Sigmoid colon (tissue), 7 donors: ENCODE results near the gene PTX3. TPM values are rescaled to one million over a fixed set of nuclear protein-coding genes. Genes with fewer than 3 reads are reported as not detected.
A peak's percentile ranks its signal among the peaks of the same experiment; 100 is the strongest.

ENCODE experiments used
- DNase-seq: peaks from one replicate; pipeline ENCODE4 v3.0.0-alpha.2; 2019
- H3K27ac ChIP-seq, 4 donors: fragments of 200-600 bp; sonication (generic); one replicate each; pipeline ENCODE4 v1.5.1; 2016 to 2019; ENCODE audit warnings: mild to moderate bottlenecking in 1 of 4
- H3K27me3 ChIP-seq, 3 donors: fragments of 200-600 bp; sonication (generic); one replicate each; pipeline ENCODE4 v1.5.1; 2019; ENCODE audit warnings: mild to moderate bottlenecking in 1 of 3
- H3K36me3 ChIP-seq, 4 donors: fragments of 200-600 bp; sonication (generic); one replicate each; pipeline ENCODE4 v1.5.1; 2016 to 2019
- H3K4me1 ChIP-seq, 4 donors: fragments of 200-600 bp; sonication (generic); one replicate each; pipeline ENCODE4 v1.5.1; 2017 to 2019
- H3K4me3 ChIP-seq, 4 donors: fragments of 200-600 bp; sonication (generic); one replicate each; pipeline ENCODE4 v1.5.1; 2017 to 2019; ENCODE audit warnings: mild to moderate bottlenecking in 2 of 4, moderate library complexity in 1 of 4
- H3K9me3 ChIP-seq, 4 donors: fragments of 200-600 bp in 3 of 4; sonication (generic) in 3 of 4; one replicate each; pipeline versions ENCODE4 v1.5.1 to v1.6.1; 2013 to 2019
- CTCF ChIP-seq, 4 experiments: fragments of 450-650 bp in 3 of 4; fragments of 200-600 bp in 1 of 4; IDR thresholded peaks; one replicate each; pipeline ENCODE4 v1.5.1; 2016 to 2019; ENCODE audit warnings: antibody characterized with exemption in 4 of 4, mild to moderate bottlenecking in 3 of 4, moderate library complexity in 2 of 4
- EP300 ChIP-seq, 4 donors: sonication (generic); formaldehyde crosslinking; IDR thresholded peaks; one replicate each; pipeline ENCODE4 v1.6.1; 2017; ENCODE audit warnings: antibody characterized with exemption in 4 of 4
- POLR2A ChIP-seq, 2 donors: fragments of 450-650 bp; IDR thresholded peaks; one replicate each; pipeline ENCODE4 v1.6.1; 2016; ENCODE audit warnings: antibody characterized with exemption in 2 of 2, mild to moderate bottlenecking in 2 of 2, moderate library complexity in 2 of 2
- POLR2AphosphoS5 ChIP-seq, 4 donors: sonication (generic); formaldehyde crosslinking; IDR thresholded peaks; one replicate each; pipeline ENCODE4 v1.6.1; 2017; ENCODE audit warnings: antibody characterized with exemption in 4 of 4
- WGBS, 2 donors: extraction: QIAGEN DNeasy Blood & Tissue Kit; methylation state at CpG; one replicate each; pipeline ENCODE4 v1.1.7; 2013; 5-methylcytosine and 5-hydroxymethylcytosine counted together
- intact Hi-C: fragments of 100-400 bp; cut with DNase I; formaldehyde crosslinking; loops from one replicate; pipeline ENCODE4 v1.15.1; 2023
- polyA plus RNA-seq, 3 donors: library from polyadenylated mRNA; stranded (reverse); fragments of 200-250 nt; gene quantifications; one replicate each; pipeline ENCODE4 v1.2.3, GENCODE V29; 2013
- total RNA-seq, 4 donors: library from RNA; depleted of rRNA; stranded (reverse); fragments of >200 nt; gene quantifications; one replicate each; pipeline ENCODE4 v1.1.0, GENCODE V29; 2016
- donor health status: healthy with polysubstance abuse.
- donor health status: Bipolar disorder and iron deficiency.
- donor health status: healthy.

PTX3 gene
- total and polyA plus RNA-seq, 7 donors, result 0.69 to 34.2 (median 5.4) TPM

DNA sequence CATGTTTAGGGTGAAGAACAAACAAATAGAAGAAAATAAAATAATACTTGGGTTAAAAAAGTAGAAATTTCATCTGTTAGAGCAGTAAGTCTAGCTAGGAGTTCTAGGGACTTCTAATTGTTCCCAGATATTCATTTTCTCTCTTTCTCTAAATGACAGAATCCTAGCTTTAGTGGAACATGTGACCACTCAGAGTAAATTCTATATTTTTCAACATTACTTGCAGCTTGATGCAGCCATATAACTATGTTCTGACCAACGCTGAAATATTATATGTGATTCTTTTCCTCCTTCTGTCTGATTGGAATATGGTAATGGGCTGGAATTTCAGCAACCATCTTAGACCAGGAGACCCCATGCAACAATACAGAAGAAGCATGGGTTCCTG lies 8.1 kb downstream of the PTX3 start:
- TF ChIP-seq POLR2AphosphoS5 (IDR thresholded peaks at IDR 0.05) (no peak), CTCF (IDR thresholded peaks at IDR 0.05) (no peak), EP300 (IDR thresholded peaks at IDR 0.05) (no peak), POLR2A (IDR thresholded peaks at IDR 0.05) (no peak)
- DNase-seq, result no peak
- intact Hi-C loops, result no loop called here
- Histone ChIP-seq H3K27me3 (no peaks in the 10 kb centered on the region), H3K4me1 (no peaks in the 10 kb centered on the region), H3K9me3 (no peaks in the 10 kb centered on the region), H3K36me3 (no peaks in the 10 kb centered on the region), H3K4me3 (no peak overlapping the region), H3K27ac (no peak overlapping the region)
- 85 to 89% methylated on average over 1 of the region's 1 CpG for WGBS, 2 donors

DNA sequence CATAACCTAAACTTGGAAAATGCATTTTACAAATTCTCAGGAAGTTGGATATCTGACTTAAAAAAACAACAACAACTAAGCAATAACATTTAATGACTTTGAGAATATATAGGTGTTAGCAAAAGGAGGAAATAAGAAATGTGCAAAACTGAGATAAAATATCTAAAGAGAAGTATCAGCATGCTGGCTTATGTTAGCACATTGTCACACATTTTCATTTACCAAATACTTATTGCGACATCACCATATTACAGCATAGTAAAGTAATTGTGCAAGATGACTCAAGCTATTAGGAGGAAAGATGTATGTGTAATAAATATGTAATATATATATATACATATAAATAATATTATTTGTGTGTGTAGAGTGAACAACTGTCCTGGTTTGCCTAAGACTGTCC lies 9.2 kb downstream of the PTX3 start:
- Histone ChIP-seq H3K36me3 (no peaks in the 10 kb centered on the region), H3K27ac (no peak overlapping the region), H3K4me3 (no peak overlapping the region), H3K4me1 (no peaks in the 10 kb centered on the region), H3K27me3 (no peaks in the 10 kb centered on the region), H3K9me3 (no peaks in the 10 kb centered on the region)
- intact Hi-C loops, result loop anchor here (2.0 kb wide), 1 partner anchor 241 kb away; no protein-coding TSS in a partner anchor
- no peak for DNase-seq
- TF ChIP-seq CTCF (IDR thresholded peaks at IDR 0.05), result no peak
- TF ChIP-seq EP300 (IDR thresholded peaks at IDR 0.05), result no peak
- no peak for TF ChIP-seq POLR2A (IDR thresholded peaks at IDR 0.05)
- peak in 1 of 4 donors; percentile 26 for TF ChIP-seq POLR2AphosphoS5 (IDR thresholded peaks at IDR 0.05)
- WGBS, 2 donors, result 90 to 100% methylated on average over 1 of the region's 1 CpG

DNA sequence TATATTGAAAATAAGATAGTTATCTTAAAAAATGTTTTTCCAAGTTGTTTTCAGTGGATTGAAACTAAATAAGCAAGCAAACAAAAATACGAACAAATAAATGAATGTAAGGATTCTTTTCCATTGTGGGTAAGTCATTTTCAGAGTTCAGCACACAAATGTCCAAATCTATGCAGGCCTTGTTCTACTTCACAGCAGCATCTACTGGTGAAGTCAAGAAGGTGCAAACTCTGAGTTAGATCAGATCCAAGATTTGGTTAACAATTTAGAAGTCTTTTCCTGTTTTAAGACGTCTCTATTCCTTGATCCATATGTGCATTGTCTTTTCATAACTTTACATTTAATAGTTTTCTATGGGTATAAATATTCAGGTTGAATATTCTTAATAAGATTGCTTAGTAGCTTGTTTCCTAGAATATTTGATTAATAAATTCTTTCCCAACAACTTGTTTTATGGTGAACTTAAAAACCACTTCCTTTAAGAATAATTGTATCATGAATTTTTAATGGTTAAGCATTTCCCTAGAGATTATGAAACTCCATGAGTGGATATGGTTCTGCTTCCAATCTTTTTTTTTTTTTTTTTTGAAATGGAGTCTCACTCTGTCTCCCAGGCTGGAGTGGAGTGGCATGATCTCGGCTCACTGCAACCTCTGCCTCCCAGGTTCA lies 10.5 kb downstream of the PTX3 start:
- TF ChIP-seq EP300 (IDR thresholded peaks at IDR 0.05), result no peak
- peak in 2 of 4 experiments; percentile 24 to 40 for TF ChIP-seq CTCF (IDR thresholded peaks at IDR 0.05)
- 61 to 62% methylated on average over 3 of the region's 3 CpGs for WGBS, 2 donors
- Histone ChIP-seq H3K9me3 (no peaks in the 10 kb centered on the region), H3K36me3 (no peaks in the 10 kb centered on the region), H3K4me1 (no peaks in the 10 kb centered on the region), H3K27ac (no peak overlapping the region), H3K4me3 (no peak overlapping the region), H3K27me3 (no peaks in the 10 kb centered on the region)
- DNase-seq, result no peak
- intact Hi-C loops, result loop anchor here (2.0 kb wide), 1 partner anchor 242 kb away; no protein-coding TSS in a partner anchor

- no peaks in the 10 kb centered on the region for H3K27me3 ChIP-seq
- no peak overlapping the region for H3K27ac ChIP-seq
- no peaks in the 10 kb centered on the region for H3K9me3 ChIP-seq
- intact Hi-C loops, result no loop called here
- H3K4me3 ChIP-seq, result no peak overlapping the region
- no peak for DNase-seq
- no peaks in the 10 kb centered on the region for H3K36me3 ChIP-seq
- no peaks in the 10 kb centered on the region for H3K4me1 ChIP-seq
- TF ChIP-seq EP300 (IDR thresholded peaks at IDR 0.05) (no peak), CTCF (IDR thresholded peaks at IDR 0.05) (no peak), POLR2AphosphoS5 (IDR thresholded peaks at IDR 0.05) (no peak), POLR2A (IDR thresholded peaks at IDR 0.05) (no peak)
- 57 to 65% methylated on average over 3 of the region's 3 CpGs for WGBS, 2 donors
These were observed 15.4 kb downstream of the PTX3 start for GRCh38 chr3:157452097-157452496.

- no peak for TF ChIP-seq POLR2AphosphoS5 (IDR thresholded peaks at IDR 0.05)
- TF ChIP-seq POLR2A (IDR thresholded peaks at IDR 0.05), result no peak
- TF ChIP-seq CTCF (IDR thresholded peaks at IDR 0.05), result no peak
- Histone ChIP-seq H3K27ac (no peak overlapping the region), H3K4me1 (no peaks in the 10 kb centered on the region), H3K27me3 (no peaks in the 10 kb centered on the region), H3K4me3 (no peak overlapping the region), H3K36me3 (no peaks in the 10 kb centered on the region), H3K9me3 (no peaks in the 10 kb centered on the region)
- DNase-seq, result no peak
- WGBS, 2 donors, result 54 to 74% methylated on average over 1 of the region's 1 CpG
- intact Hi-C loops, result no loop called here
These were observed 17.2 kb downstream of the PTX3 start for GRCh38 chr3:157453824-157454223.
